ENCODE data around the gene CCDC50.

DNA sequence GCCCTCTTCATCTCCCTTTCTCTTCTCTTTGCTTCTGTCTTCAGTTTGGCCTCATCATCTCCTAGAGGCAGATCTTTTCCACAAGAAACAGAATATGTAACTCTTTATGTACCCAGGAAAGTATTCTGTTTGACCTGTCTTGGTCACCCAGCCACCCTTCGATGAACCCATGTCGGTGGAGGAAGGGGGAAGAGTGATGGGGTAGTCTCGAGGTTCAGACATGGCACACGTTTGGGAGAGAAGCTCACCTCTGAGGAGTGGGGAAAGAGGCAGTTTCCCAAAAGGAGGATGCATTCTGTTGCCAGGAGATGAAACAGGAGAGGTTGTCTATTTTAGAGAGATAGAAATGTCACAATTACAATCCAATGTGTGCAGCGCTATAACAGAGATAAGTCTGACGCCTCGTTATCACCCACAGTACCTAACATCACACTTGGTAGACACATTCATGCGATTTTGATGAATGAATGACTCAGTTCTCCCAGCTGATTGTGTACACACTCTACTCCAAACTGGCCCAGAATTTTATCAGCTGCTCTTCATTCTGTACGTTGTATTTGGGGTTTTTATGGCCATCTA, 722 bp upstream of the CCDC50 start:
- TF ChIP-seq, protein P1, sequence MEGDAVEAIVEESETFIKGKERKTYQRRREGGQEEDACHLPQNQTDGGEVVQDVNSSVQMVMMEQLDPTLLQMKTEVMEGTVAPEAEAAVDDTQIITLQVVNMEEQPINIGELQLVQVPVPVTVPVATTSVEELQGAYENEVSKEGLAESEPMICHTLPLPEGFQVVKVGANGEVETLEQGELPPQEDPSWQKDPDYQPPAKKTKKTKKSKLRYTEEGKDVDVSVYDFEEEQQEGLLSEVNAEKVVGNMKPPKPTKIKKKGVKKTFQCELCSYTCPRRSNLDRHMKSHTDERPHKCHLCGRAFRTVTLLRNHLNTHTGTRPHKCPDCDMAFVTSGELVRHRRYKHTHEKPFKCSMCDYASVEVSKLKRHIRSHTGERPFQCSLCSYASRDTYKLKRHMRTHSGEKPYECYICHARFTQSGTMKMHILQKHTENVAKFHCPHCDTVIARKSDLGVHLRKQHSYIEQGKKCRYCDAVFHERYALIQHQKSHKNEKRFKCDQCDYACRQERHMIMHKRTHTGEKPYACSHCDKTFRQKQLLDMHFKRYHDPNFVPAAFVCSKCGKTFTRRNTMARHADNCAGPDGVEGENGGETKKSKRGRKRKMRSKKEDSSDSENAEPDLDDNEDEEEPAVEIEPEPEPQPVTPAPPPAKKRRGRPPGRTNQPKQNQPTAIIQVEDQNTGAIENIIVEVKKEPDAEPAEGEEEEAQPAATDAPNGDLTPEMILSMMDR (IDR thresholded peaks at IDR 0.05): no peak
- no peak for TF ChIP-seq POLR2A (IDR thresholded peaks at IDR 0.05)
- TF ChIP-seq POLR2AphosphoS5 (IDR thresholded peaks at IDR 0.05): no peak

Data from upper lobe of left lung (tissue), 4 donors.